Forelimb muscle (tissue), 1 donor: ENCODE measurements around the gene TRAF3. TPM values are rescaled to one million over a fixed set of nuclear protein-coding genes. Genes with fewer than 3 reads are reported as not detected.
"Not testable (repeated sequence)": the region's sequence is repeated elsewhere in the genome, so short reads cannot be mapped to it uniquely, and the experiment has no call there.

ENCODE experiments used
- DNase-seq: peaks from one replicate; pipeline ENCODE4 v3.0.0-alpha.2; 2013; ENCODE audit warnings: low read depth
- polyA plus RNA-seq: library from polyadenylated mRNA; unstranded; fragments of 120-200 nt; gene quantifications from one replicate; pipeline ENCODE4 v1.2.1, GENCODE V29; 2013; ENCODE audit not compliant: insufficient read length

Gene TRAF3
- polyA plus RNA-seq, 1 donor = 14.2 TPM

- DNase-seq = no peak
Observed at GRCh38 chr14:102863381-102863780, 86.1 kb downstream of the TRAF3 start.

- not testable (repeated sequence) for DNase-seq
Observed at GRCh38 chr14:102865916-102866315, 88.7 kb downstream of the TRAF3 start.

GRCh38 chr14:102866982-102867761, 89.9 kb downstream of the TRAF3 start:
- DNase-seq = no peak

- DNase-seq = no peak
Observed at GRCh38 chr14:102867826-102868580, 90.8 kb downstream of the TRAF3 start.

- no peak for DNase-seq
Observed at GRCh38 chr14:102868956-102869547, 91.8 kb downstream of the TRAF3 start.

- DNase-seq = no peak
Observed at GRCh38 chr14:102870246-102870645, 93.0 kb downstream of the TRAF3 start.

- DNase-seq = no peak
Observed at GRCh38 chr14:102870994-102871831, 94.0 kb downstream of the TRAF3 start.

- no peak for DNase-seq
Observed at GRCh38 chr14:102872020-102872419, 94.8 kb downstream of the TRAF3 start.

GRCh38 chr14:102873131-102873530, 95.9 kb downstream of the TRAF3 start:
- DNase-seq = no peak

GRCh38 chr14:102873546-102874061, 96.4 kb downstream of the TRAF3 start:
- no peak for DNase-seq

- DNase-seq = no peak
Observed at GRCh38 chr14:102875652-102876051, 98.4 kb downstream of the TRAF3 start.

- not testable (repeated sequence) for DNase-seq
Observed at GRCh38 chr14:102877511-102877910, 100.3 kb downstream of the TRAF3 start.

- no peak for DNase-seq
Observed at GRCh38 chr14:102878174-102878969, 101.1 kb downstream of the TRAF3 start.

GRCh38 chr14:102878970-102879460, 101.8 kb downstream of the TRAF3 start:
- no peak for DNase-seq

GRCh38 chr14:102882226-102882906, 105.1 kb downstream of the TRAF3 start:
- DNase-seq = no peak

GRCh38 chr14:102883089-102883541, 105.9 kb downstream of the TRAF3 start:
- no peak for DNase-seq

GRCh38 chr14:102883554-102883953, 106.3 kb downstream of the TRAF3 start:
- DNase-seq = no peak

GRCh38 chr14:102885737-102886447, 108.6 kb downstream of the TRAF3 start:
- no peak for DNase-seq

- DNase-seq = no peak
Observed at GRCh38 chr14:102888748-102889147, 111.5 kb downstream of the TRAF3 start.
